PC-3 (cell line): Measurements from ENCODE around the gene GPR152.

Experiments
- EZH2 ChIP-seq: fragments of 300-600 bp; sonication (generic); IDR thresholded peaks from one replicate; pipeline ENCODE4 v1.6.1; 2017; ENCODE audit warnings: antibody characterized with exemption, mild to moderate bottlenecking, low read length; ENCODE audit not compliant: unreplicated experiment
- EZH2phosphoT487 ChIP-seq: fragments of 300-600 bp; sonication (generic); IDR thresholded peaks from 2 replicates; pipeline ENCODE4 v1.6.1; 2018; ENCODE audit warnings: mild to moderate bottlenecking, antibody characterized with exemption, low read length, borderline replicate concordance
- TF ChIP-seq, protein P1 (sequence below): fragments of 300-600 bp; sonication (generic); conservative IDR thresholded peaks from 2 replicates; pipeline ENCODE4 v1.5.1; 2017; ENCODE audit warnings: antibody characterized with exemption, low read depth, mild to moderate bottlenecking, low read length

DNA sequence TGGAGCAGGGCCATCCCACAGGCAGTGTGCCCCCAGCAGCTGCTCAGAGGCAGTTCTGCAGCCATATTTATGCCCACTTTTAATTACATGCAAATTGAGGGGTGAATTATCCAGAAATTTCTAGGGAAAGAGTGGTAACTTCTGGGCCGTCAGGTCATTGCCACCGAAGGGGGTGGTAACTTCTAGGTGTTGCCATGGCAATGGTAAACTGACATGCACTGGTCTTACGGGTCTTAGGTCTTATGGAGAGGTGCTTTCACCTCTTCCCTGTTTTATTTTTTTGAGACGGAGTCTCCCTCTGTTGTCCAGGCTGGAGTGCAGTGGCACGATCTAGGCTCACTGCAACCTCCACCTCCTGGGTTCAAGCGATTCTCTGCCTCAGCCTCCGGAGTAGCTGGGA lies 20.4 kb upstream of the GPR152 start:
- TF ChIP-seq, protein P1, sequence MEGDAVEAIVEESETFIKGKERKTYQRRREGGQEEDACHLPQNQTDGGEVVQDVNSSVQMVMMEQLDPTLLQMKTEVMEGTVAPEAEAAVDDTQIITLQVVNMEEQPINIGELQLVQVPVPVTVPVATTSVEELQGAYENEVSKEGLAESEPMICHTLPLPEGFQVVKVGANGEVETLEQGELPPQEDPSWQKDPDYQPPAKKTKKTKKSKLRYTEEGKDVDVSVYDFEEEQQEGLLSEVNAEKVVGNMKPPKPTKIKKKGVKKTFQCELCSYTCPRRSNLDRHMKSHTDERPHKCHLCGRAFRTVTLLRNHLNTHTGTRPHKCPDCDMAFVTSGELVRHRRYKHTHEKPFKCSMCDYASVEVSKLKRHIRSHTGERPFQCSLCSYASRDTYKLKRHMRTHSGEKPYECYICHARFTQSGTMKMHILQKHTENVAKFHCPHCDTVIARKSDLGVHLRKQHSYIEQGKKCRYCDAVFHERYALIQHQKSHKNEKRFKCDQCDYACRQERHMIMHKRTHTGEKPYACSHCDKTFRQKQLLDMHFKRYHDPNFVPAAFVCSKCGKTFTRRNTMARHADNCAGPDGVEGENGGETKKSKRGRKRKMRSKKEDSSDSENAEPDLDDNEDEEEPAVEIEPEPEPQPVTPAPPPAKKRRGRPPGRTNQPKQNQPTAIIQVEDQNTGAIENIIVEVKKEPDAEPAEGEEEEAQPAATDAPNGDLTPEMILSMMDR: no peak
- no peak for TF ChIP-seq EZH2
- no peak for TF ChIP-seq EZH2phosphoT487
